HCT116 (cell line): ENCODE data around the gene PHLPP2.

Source experiments
- ATF3 ChIP-seq: IDR thresholded peaks from 2 replicates; pipeline ENCODE4 v1.6.1; 2012
- CTCF ChIP-seq, 3 experiments: fragments of 200-600 bp in 1 of 3; sonication (generic) in 1 of 3; IDR thresholded peaks in 2 of 3; conservative IDR thresholded peaks in 1 of 3; 2 replicates each; pipeline ENCODE4 v1.5.1; 2012 to 2017; ENCODE audit warnings: low read depth in 2 of 3, low read length in 2 of 3, antibody characterized with exemption in 1 of 3, borderline replicate concordance in 1 of 3, control low read depth in 1 of 3, mild to moderate bottlenecking in 1 of 3, mixed read lengths in 1 of 3, mixed run types in 1 of 3, moderate library complexity in 1 of 3; ENCODE audit not compliant: insufficient read depth in 1 of 3
- EGR1 ChIP-seq: IDR thresholded peaks from 2 replicates; pipeline ENCODE4 v1.6.1; 2012; ENCODE audit warnings: low read depth
- MAX ChIP-seq: IDR thresholded peaks from 2 replicates; pipeline ENCODE4 v1.6.1; 2012
- POLR2AphosphoS5 ChIP-seq: IDR thresholded peaks from 2 replicates; pipeline ENCODE4 v1.6.1; 2011; ENCODE audit warnings: mild to moderate bottlenecking, low read depth, low read length, moderate library complexity
- REST ChIP-seq: IDR thresholded peaks from 2 replicates; pipeline ENCODE4 v1.6.1; 2012; ENCODE audit warnings: low read depth
- SIN3A ChIP-seq: IDR thresholded peaks from 2 replicates; pipeline ENCODE4 v1.6.1; 2012; ENCODE audit warnings: low read depth
- SP1 ChIP-seq: IDR thresholded peaks from 2 replicates; pipeline ENCODE4 v1.6.1; 2012; ENCODE audit warnings: low read depth
- ZNF274 ChIP-seq: fragments of 200-500 bp; sonication (Bioruptor generic); IDR thresholded peaks from 2 replicates; pipeline ENCODE4 v1.6.1; 2014; ENCODE audit warnings: mild to moderate bottlenecking, low read depth, low read length, inconsistent platforms

GRCh38 chr16:71758293-71758760, 33.8 kb upstream of the PHLPP2 start:
- TF ChIP-seq CTCF (IDR thresholded peaks at IDR 0.05 in 2 of 3, conservative IDR thresholded peaks at IDR 0.05 in 1 of 3; ENCODE audit: borderline replicate concordance in 1 of 3, insufficient read depth in 1 of 3, low read depth in 2 of 3, low read length in 2 of 3) (no peak), MAX (no peak), SP1 (no peak), SIN3A (no peak), POLR2AphosphoS5 (no peak), ATF3 (no peak), REST (no peak), EGR1 (no peak), ZNF274 (no peak)
